ENCODE results near the gene SLC35F3.

GRCh38 chr1:234208351-234208750 is 303.9 kb downstream of the SLC35F3 start:
- TF ChIP-seq POLR2AphosphoS5 (IDR thresholded peaks at IDR 0.05; ENCODE audit: low read depth, low read length) (no peak), POLR2A (IDR thresholded peaks at IDR 0.05; ENCODE audit: low read depth, low read length) (no peak), TAF1 (IDR thresholded peaks at IDR 0.05; ENCODE audit: low read depth, low read length) (no peak), POU2F2 (IDR thresholded peaks at IDR 0.05; ENCODE audit: low read depth, low read length) (no peak)

Data from GM12891 (cell line).